ENCODE results near the gene P4HB. TPM values are rescaled to one million over a fixed set of nuclear protein-coding genes. Genes with fewer than 3 reads are reported as not detected.

P4HB gene
- total and polyA plus RNA-seq, 3 experiments from 2014 or later = 342 to 482 (median 463) TPM

DNA sequence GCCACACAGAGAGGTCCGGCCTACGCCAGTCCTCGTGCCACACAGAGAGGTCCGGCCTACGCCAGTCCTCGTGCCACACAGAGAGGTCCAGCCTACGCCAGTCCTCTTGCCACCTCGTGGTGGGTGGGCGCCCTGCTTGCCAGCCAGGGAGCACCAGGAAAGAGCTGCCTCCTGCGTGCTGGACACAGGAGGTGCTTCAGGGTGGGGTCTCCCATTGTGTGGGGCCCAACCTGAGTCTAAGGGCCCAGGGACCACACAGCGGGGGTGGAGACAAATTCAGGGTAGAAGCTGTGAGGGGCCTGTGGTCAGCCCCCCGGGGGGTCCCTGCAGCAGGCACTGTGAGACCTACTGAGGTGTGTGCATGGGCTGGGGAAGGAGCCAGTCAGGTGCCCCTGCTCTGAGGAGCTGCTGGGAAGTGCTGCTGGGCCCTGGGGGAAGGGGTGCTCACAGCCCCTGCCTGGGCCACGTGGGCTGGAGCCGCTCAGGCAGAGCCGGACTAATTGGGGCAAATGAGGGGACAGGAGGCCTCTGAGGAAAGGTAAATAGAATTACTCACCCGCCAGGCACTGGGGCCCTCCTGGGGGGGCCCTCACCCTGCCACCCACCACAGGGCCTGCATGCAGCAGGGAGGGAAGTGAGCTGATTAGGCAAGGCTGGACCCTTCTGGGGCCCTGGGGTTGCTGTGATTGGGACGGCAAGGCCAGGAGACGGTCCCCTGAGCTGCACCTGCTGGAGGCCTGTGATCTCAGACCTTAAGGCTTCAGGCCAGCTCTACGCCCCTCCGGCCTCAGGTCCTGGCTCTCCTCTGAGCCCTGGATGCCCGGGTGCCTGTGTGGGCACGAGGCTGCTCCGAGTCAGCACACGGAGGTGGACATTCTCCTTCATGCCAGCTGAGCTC is 45.3 kb downstream of the P4HB start:
- no peak overlapping the region for H3K4me3 Mint-ChIP-seq
- Histone ChIP-seq H3K9me3 (ENCODE audit: low read length) (no peaks in the 10 kb centered on the region), H3K36me3 (ENCODE audit: insufficient read depth, low read length) (no peaks in the 10 kb centered on the region), H3K27me3 (ENCODE audit: insufficient read depth, low read length, poor library complexity, severe bottlenecking) (peaks cover 5% of the 10 kb centered on the region), H3K27ac (ENCODE audit: low read depth, low read length) (no peak overlapping the region), H3K4me1 (ENCODE audit: insufficient read depth, low read length) (no peaks in the 10 kb centered on the region), H3K4me3 (ENCODE audit: low read length) (no peak overlapping the region)
- CTCF ChIA-PET = no interaction called here
- H3K9me3 Mint-ChIP-seq = no peaks in the 10 kb centered on the region
- POLR2A ChIA-PET = no interaction called here
- no peaks in the 10 kb centered on the region for H3K36me3 Mint-ChIP-seq
- no peak overlapping the region for H3K27ac Mint-ChIP-seq
- no peaks in the 10 kb centered on the region for H3K4me1 Mint-ChIP-seq
- DNase-seq = no peak
- H3K27me3 Mint-ChIP-seq = peaks cover 0 to 1% of the 10 kb centered on the region in 2 donors

DNA sequence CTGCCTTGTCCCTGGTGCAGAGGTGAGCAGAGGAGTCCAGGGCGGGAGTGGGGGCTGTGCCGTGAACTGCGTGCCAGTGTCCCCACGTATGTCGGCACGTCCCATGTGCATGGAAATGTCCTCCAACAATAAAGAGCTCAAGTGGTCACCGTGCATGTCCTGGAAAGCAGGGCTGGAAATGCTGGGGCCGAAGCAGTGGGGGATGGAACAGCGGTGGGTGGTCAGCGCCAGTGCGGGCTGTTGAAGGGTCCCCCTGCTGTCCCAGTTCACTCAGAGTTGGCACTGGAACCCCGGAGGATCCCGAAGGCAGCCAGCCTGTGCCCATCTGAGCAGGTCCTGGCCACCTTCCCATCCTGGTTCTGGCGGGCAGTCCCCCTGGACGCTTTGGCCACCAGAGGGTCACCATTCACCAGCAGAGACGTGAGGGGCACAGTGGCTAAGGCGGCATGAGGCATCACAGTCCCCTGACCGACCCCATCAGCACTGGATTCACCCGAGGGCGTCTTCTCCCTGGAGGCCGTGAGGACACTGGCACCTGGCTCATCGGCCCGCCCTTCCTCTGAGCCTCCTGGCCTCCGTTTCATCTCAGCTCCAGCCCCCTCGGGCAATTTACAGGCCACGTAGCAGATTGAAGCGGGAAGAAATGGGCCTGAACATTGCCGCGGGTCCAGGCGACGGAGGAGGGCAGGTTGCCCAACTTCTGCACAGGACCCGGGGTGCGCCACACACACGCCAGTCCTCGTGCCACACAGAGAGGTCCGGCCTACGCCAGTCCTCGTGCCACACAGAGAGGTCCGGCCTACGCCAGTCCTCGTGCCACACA is 46.3 kb downstream of the P4HB start:
- H3K4me3 ChIP-seq (ENCODE audit: low read length) = no peak overlapping the region
- Mint-ChIP-seq H3K4me3 (no peak overlapping the region), H3K27me3 (peaks cover 5 to 9% of the 10 kb centered on the region in 2 donors), H3K4me1 (peaks cover 0 to 6% (median 0%) of the 10 kb centered on the region in 3 donors), H3K27ac (no peak overlapping the region), H3K36me3 (no peaks in the 10 kb centered on the region), H3K9me3 (no peaks in the 10 kb centered on the region)
- no peak for DNase-seq
- no peak overlapping the region for H3K27ac ChIP-seq (ENCODE audit: low read depth, low read length)
- peaks cover 8% of the 10 kb centered on the region for H3K27me3 ChIP-seq (ENCODE audit: insufficient read depth, low read length, poor library complexity, severe bottlenecking)
- no peaks in the 10 kb centered on the region for H3K36me3 ChIP-seq (ENCODE audit: insufficient read depth, low read length)
- no peaks in the 10 kb centered on the region for H3K4me1 ChIP-seq (ENCODE audit: insufficient read depth, low read length)
- H3K9me3 ChIP-seq (ENCODE audit: low read length) = no peaks in the 10 kb centered on the region
- POLR2A ChIA-PET = no interaction called here
- CTCF ChIA-PET = no interaction called here

DNA sequence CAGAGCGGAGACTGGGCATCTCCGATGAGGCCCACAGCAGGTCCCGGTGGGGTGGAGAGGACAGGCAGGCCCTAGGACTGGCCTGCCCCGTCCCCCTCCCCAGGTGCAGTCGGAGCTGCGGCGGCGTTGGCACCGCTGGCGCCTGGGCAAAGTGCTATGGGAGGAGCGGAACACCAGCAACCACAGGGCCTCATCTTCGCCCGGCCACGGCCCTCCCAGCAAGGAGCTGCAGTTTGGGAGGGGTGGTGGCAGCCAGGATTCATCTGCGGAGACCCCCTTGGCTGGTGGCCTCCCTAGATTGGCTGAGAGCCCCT is 47.0 kb downstream of the P4HB start:
- Mint-ChIP-seq H3K9me3 (no peaks in the 10 kb centered on the region), H3K4me3 (no peak overlapping the region), H3K36me3 (no peaks in the 10 kb centered on the region), H3K27me3 (peaks cover 7 to 14% of the 10 kb centered on the region in 2 donors), H3K27ac (no peak overlapping the region), H3K4me1 (peaks cover 0 to 7% (median 0%) of the 10 kb centered on the region in 3 donors)
- no peak for DNase-seq
- no peak overlapping the region for H3K4me3 ChIP-seq (ENCODE audit: low read length)
- H3K4me1 ChIP-seq (ENCODE audit: insufficient read depth, low read length) = no peaks in the 10 kb centered on the region
- ChIA-PET CTCF (no interaction called here), POLR2A (no interaction called here)
- no peaks in the 10 kb centered on the region for H3K9me3 ChIP-seq (ENCODE audit: low read length)
- no peaks in the 10 kb centered on the region for H3K36me3 ChIP-seq (ENCODE audit: insufficient read depth, low read length)
- peaks cover 8% of the 10 kb centered on the region for H3K27me3 ChIP-seq (ENCODE audit: insufficient read depth, low read length, poor library complexity, severe bottlenecking)
- H3K27ac ChIP-seq (ENCODE audit: low read depth, low read length) = no peak overlapping the region

DNA sequence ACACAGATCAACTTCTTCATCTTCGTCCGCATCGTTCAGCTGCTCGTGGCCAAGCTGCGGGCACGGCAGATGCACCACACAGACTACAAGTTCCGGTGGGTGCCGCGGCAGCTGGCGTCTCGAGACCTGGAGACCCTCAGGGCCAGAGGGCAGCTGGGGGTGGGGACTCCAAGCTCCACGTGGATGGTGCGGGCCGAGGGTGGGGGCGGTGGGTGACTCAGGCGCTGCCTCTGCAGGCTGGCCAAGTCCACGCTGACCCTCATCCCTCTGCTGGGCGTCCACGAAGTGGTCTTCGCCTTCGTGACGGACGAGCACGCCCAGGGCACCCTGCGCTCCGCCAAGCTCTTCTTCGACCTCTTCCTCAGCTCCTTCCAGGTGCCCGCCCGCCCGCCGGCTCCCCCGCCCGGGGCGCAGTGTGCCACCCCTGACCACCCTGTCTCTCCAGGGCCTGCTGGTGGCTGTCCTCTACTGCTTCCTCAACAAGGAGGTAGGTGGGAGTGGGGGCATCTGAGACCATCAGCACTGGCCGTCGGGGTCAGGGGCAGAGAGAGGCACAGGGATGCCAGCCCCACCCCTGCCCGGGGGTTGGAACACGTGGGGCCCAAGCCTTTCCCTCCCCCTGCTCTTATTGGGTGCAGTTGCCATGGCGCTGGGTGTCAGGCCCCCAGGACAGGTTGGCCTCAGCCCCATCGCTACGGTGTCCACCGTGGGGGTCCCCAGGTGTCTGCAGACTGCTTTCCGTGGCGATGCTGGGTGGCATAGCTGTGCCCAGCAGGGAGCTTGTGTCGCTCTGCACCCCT is 47.6 kb downstream of the P4HB start:
- H3K36me3 Mint-ChIP-seq = no peaks in the 10 kb centered on the region
- H3K27ac Mint-ChIP-seq = no peak overlapping the region
- Histone ChIP-seq H3K36me3 (ENCODE audit: insufficient read depth, low read length) (no peaks in the 10 kb centered on the region), H3K4me1 (ENCODE audit: insufficient read depth, low read length) (no peaks in the 10 kb centered on the region), H3K27me3 (ENCODE audit: insufficient read depth, low read length, poor library complexity, severe bottlenecking) (peaks cover 8% of the 10 kb centered on the region), H3K4me3 (ENCODE audit: low read length) (no peak overlapping the region), H3K27ac (ENCODE audit: low read depth, low read length) (no peak overlapping the region), H3K9me3 (ENCODE audit: low read length) (no peaks in the 10 kb centered on the region)
- H3K9me3 Mint-ChIP-seq = no peaks in the 10 kb centered on the region
- H3K4me3 Mint-ChIP-seq = no peak overlapping the region
- H3K27me3 Mint-ChIP-seq = peaks cover 8 to 14% of the 10 kb centered on the region in 2 donors
- no peak for DNase-seq
- POLR2A ChIA-PET = no interaction called here
- peaks cover 0 to 7% (median 0%) of the 10 kb centered on the region in 3 donors for H3K4me1 Mint-ChIP-seq
- CTCF ChIA-PET = interaction anchor here (0.8 kb wide), 1 partner anchor 12 kb away, joined by 3 read pairs; no protein-coding TSS in a partner anchor

DNA sequence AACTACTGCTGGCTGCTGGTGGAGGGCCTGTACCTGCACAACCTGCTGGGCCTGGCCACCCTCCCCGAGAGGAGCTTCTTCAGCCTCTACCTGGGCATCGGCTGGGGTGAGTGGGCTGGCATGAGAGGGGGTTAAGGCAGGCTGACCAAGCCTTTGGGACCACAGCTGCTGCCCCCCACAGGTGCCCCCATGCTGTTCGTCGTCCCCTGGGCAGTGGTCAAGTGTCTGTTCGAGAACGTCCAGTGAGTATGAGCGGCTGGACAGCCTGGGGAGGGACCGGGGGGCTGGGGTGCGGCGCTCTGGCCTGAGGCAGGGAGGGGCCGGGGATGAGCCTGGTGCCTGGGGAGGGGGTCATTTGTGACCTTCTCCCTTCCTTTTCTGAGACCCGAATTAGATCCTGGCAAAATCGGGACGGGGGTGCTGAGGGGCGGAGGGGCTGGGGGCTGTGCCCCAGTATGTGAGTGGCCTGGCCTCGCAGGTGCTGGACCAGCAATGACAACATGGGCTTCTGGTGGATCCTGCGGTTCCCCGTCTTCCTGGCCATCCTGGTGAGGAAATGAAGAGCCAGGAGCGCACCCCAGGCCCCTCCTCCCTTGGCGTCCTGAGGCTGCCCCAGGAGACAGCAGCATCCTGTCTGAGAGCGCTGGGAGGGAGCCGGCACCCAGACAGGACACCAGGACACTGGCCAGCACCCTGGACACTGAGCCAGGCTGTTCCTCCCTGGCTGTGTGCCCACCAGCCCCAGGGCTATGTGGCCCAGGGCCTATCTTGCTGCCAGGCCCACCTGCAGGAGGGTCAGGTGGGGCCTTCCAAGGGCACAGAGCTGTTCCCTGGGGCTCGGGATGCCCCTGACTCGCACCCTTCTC is 48.4 kb downstream of the P4HB start:
- POLR2A ChIA-PET = no interaction called here

DNA sequence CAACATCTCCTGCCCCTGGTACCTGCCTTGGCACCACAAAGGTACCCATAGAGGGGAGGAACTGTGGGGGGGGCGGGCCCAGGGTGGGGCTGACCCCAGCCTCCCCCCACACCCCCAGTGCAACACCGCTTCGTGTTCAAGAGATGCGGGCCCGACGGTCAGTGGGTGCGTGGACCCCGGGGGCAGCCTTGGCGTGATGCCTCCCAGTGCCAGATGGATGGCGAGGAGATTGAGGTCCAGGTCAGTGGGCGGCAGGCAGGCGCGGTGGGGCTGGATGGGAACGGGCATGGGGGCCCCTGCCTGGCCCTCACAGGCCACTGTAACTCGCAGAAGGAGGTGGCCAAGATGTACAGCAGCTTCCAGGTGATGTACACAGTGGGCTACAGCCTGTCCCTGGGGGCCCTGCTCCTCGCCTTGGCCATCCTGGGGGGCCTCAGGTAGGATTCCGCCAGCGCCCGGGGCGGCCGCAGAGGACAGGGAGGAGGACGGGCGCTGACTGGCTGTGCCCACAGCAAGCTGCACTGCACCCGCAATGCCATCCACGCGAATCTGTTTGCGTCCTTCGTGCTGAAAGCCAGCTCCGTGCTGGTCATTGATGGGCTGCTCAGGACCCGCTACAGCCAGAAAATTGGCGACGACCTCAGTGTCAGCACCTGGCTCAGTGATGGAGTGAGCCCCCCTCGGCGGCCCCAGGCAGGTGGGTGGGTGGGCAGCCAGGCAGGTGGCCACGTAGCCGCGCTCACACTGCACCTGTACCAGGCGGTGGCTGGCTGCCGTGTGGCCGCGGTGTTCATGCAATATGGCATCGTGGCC is 49.2 kb downstream of the P4HB start:
- Mint-ChIP-seq H3K9me3 (no peaks in the 10 kb centered on the region), H3K27me3 (peaks cover 14 to 16% of the 10 kb centered on the region in 2 donors), H3K4me3 (no peak overlapping the region), H3K4me1 (peaks cover 0 to 7% (median 0%) of the 10 kb centered on the region in 3 donors), H3K36me3 (no peaks in the 10 kb centered on the region), H3K27ac (no peak overlapping the region)
- H3K9me3 ChIP-seq (ENCODE audit: low read length) = no peaks in the 10 kb centered on the region
- ChIA-PET CTCF (no interaction called here), POLR2A (no interaction called here)
- H3K4me3 ChIP-seq (ENCODE audit: low read length) = no peak overlapping the region
- no peaks in the 10 kb centered on the region for H3K36me3 ChIP-seq (ENCODE audit: insufficient read depth, low read length)
- DNase-seq = no peak
- H3K27me3 ChIP-seq (ENCODE audit: insufficient read depth, low read length, poor library complexity, severe bottlenecking) = peaks cover 8% of the 10 kb centered on the region
- H3K4me1 ChIP-seq (ENCODE audit: insufficient read depth, low read length) = no peaks in the 10 kb centered on the region
- no peak overlapping the region for H3K27ac ChIP-seq (ENCODE audit: low read depth, low read length)

More for the DNA sequence above, 48.4 kb downstream of the P4HB start:
- H3K4me3 Mint-ChIP-seq = no peak overlapping the region
- no peaks in the 10 kb centered on the region for H3K9me3 Mint-ChIP-seq
- no peak overlapping the region for H3K4me3 ChIP-seq (ENCODE audit: low read length)
- H3K4me1 ChIP-seq (ENCODE audit: insufficient read depth, low read length) = no peaks in the 10 kb centered on the region
- H3K27ac Mint-ChIP-seq = no peak overlapping the region
- H3K4me1 Mint-ChIP-seq = peaks cover 0 to 7% (median 0%) of the 10 kb centered on the region in 3 donors
- H3K27me3 ChIP-seq (ENCODE audit: insufficient read depth, low read length, poor library complexity, severe bottlenecking) = peaks cover 8% of the 10 kb centered on the region
- peaks cover 12 to 14% of the 10 kb centered on the region in 2 donors for H3K27me3 Mint-ChIP-seq
- no peaks in the 10 kb centered on the region for H3K36me3 ChIP-seq (ENCODE audit: insufficient read depth, low read length)
- no peak for DNase-seq
- H3K9me3 ChIP-seq (ENCODE audit: low read length) = no peaks in the 10 kb centered on the region
- no peak overlapping the region for H3K27ac ChIP-seq (ENCODE audit: low read depth, low read length)
- H3K36me3 Mint-ChIP-seq = no peaks in the 10 kb centered on the region
- CTCF ChIA-PET = interaction anchor here (0.8 kb wide), 1 partner anchor 13 kb away, joined by 3 read pairs; no protein-coding TSS in a partner anchor

DNA sequence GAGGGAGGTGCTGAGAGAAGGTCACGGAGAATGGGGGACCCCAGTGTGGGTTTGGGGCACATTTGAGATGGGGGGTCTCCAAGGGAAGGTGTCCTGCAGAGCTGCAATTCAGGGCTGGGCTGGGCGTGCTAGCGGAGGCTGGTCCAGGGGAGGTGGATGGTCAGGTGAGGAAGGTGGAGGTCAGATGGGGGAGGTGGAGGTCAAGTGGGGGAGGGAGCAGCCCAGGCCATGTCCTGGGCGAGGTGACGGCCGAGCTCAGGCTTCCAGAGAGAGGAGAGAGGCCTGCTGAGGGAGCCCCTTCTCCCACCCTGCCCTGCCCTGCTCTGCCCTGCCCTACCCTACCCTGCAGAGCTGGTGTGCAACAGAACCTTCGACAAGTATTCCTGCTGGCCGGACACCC is 49.9 kb downstream of the P4HB start:
- H3K4me3 ChIP-seq (ENCODE audit: low read length) = no peak overlapping the region
- H3K27me3 ChIP-seq (ENCODE audit: insufficient read depth, low read length, poor library complexity, severe bottlenecking) = peaks cover 8% of the 10 kb centered on the region
- H3K9me3 ChIP-seq (ENCODE audit: low read length) = no peaks in the 10 kb centered on the region
- peaks cover 0 to 7% (median 0%) of the 10 kb centered on the region in 3 donors for H3K4me1 Mint-ChIP-seq
- CTCF ChIA-PET = no interaction called here
- H3K4me1 ChIP-seq (ENCODE audit: insufficient read depth, low read length) = no peaks in the 10 kb centered on the region
- H3K27me3 Mint-ChIP-seq = peaks cover 16 to 19% of the 10 kb centered on the region in 2 donors
- no peak overlapping the region for H3K4me3 Mint-ChIP-seq
- no peaks in the 10 kb centered on the region for H3K9me3 Mint-ChIP-seq
- POLR2A ChIA-PET = no interaction called here
- no peak overlapping the region for H3K27ac ChIP-seq (ENCODE audit: low read depth, low read length)
- H3K27ac Mint-ChIP-seq = no peak overlapping the region
- no peak for DNase-seq
- no peaks in the 10 kb centered on the region for H3K36me3 ChIP-seq (ENCODE audit: insufficient read depth, low read length)
- no peaks in the 10 kb centered on the region for H3K36me3 Mint-ChIP-seq

All from CD8-positive, alpha-beta memory T cell (primary cell).